ENCODE data around the gene SHROOM1. TPM values are rescaled to one million over a fixed set of nuclear protein-coding genes. Genes with fewer than 3 reads are reported as not detected.
"Not testable (repeated sequence)": the region's sequence is repeated elsewhere in the genome, so short reads cannot be mapped to it uniquely, and the experiment has no call there.

SHROOM1 gene
- total and polyA plus RNA-seq, 5 donors, result 2.9 to 5.3 (median 3.6) TPM

DNA sequence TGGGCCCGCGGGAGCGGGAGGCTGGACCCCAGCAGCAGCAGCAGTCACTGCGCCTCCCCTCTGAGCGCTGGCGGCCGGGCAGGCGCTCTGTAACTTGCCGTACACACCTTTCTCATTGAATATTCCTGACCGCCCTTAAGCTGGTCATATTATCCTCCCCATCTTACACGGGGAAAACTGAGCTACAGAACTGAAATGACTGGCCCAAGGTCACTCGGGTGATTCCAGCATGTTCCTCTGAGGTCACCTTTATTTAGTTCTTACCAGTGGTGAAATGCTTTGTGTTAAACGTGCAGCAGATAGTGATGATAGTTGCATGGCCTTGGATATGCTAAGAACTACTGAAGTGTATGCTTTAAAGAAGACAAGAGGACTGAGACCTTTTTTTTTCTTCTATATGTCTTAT lies 36.6 kb upstream of the SHROOM1 start:
- WGBS, result 1% methylated on average over 13 of the region's 13 CpGs
- H3K27me3 ChIP-seq (ENCODE audit: control insufficient read depth, insufficient read depth), result no peaks in the 10 kb centered on the region
- no peak for ATAC-seq
- intact Hi-C loops (cut with DNase I), result no loop called here
- no peak for DNase-seq
- no peaks in the 10 kb centered on the region for H3K9me3 ChIP-seq (ENCODE audit: control insufficient read depth, low read length)
- H3K4me1 ChIP-seq (ENCODE audit: control insufficient read depth, insufficient read depth, low read length), result no peaks in the 10 kb centered on the region
- H3K27ac ChIP-seq (ENCODE audit: low read length), result peak overlapping the region; percentile 86
- peak overlapping the region; percentile 75 for H3K4me3 ChIP-seq (ENCODE audit: low read length)

GRCh38 chr5:132866342-132867045 lies 36.0 kb upstream of the SHROOM1 start, which contains the start of the genes GDF9 and UQCRQ:
TSS of gene GDF9 (minus strand) at chr5:132866469. CDS start at chr5:132864533, 1,936 bp downstream.
TSS of gene UQCRQ (plus strand) at chr5:132866642. CDS start at chr5:132866882, 240 bp downstream.
- Histone ChIP-seq H3K27me3 (ENCODE audit: control insufficient read depth, insufficient read depth) (no peaks in the 10 kb centered on the region), H3K4me1 (ENCODE audit: control insufficient read depth, insufficient read depth, low read length) (no peaks in the 10 kb centered on the region), H3K9me3 (ENCODE audit: control insufficient read depth, low read length) (no peaks in the 10 kb centered on the region), H3K4me3 (ENCODE audit: low read length) (peak within 1 kb of the TSS; percentile 75), H3K27ac (ENCODE audit: low read length) (peak within 1 kb of the TSS; percentile 87)
- WGBS, result under 1% methylated on average over 55 of the region's 55 CpGs
- ATAC-seq (peak; percentile 99 to 100), DNase-seq (peak; percentile 95 to 98 (median 97))
- intact Hi-C loops (cut with DNase I), result no loop called here

GRCh38 chr5:132865668-132866341 lies 35.4 kb upstream of the SHROOM1 start:
- H3K9me3 ChIP-seq (ENCODE audit: control insufficient read depth, low read length), result no peaks in the 10 kb centered on the region
- peak overlapping the region; percentile 75 for H3K4me3 ChIP-seq (ENCODE audit: low read length)
- H3K27ac ChIP-seq (ENCODE audit: low read length), result peak overlapping the region; percentile 87
- WGBS, result 33% methylated on average over 30 of the region's 30 CpGs
- DNase-seq, result no peak
- ATAC-seq, result no peak
- H3K27me3 ChIP-seq (ENCODE audit: control insufficient read depth, insufficient read depth), result no peaks in the 10 kb centered on the region
- H3K4me1 ChIP-seq (ENCODE audit: control insufficient read depth, insufficient read depth, low read length), result no peaks in the 10 kb centered on the region
- intact Hi-C loops (cut with DNase I), result no loop called here

DNA sequence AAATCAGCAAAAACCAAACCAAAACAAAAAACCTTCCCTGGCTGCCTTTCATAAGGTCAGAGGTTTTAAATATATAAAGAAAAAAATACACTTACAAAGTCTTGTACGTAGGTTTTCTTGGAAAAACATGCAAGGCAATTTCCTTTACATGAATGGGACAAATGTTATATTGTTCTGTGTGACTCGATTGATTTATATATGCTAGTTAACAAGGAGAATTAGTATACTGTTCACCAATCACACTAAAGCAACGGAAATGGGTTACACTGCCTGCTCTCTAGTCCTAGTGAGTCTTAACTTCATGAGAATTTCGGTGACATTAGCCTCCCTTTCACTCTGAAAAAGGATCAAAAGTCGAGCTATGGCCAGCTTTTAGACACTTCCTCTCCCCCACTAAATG lies 30.3 kb upstream of the SHROOM1 start:
- ATAC-seq (no peak), DNase-seq (no peak)
- no peaks in the 10 kb centered on the region for H3K4me1 ChIP-seq (ENCODE audit: control insufficient read depth, insufficient read depth, low read length)
- intact Hi-C loops (cut with DNase I), result no loop called here
- 66% methylated on average over 5 of the region's 5 CpGs for WGBS
- H3K27ac ChIP-seq (ENCODE audit: low read length), result no peak overlapping the region
- H3K9me3 ChIP-seq (ENCODE audit: control insufficient read depth, low read length), result no peaks in the 10 kb centered on the region
- H3K4me3 ChIP-seq (ENCODE audit: low read length), result no peak overlapping the region
- H3K27me3 ChIP-seq (ENCODE audit: control insufficient read depth, insufficient read depth), result no peaks in the 10 kb centered on the region

DNA sequence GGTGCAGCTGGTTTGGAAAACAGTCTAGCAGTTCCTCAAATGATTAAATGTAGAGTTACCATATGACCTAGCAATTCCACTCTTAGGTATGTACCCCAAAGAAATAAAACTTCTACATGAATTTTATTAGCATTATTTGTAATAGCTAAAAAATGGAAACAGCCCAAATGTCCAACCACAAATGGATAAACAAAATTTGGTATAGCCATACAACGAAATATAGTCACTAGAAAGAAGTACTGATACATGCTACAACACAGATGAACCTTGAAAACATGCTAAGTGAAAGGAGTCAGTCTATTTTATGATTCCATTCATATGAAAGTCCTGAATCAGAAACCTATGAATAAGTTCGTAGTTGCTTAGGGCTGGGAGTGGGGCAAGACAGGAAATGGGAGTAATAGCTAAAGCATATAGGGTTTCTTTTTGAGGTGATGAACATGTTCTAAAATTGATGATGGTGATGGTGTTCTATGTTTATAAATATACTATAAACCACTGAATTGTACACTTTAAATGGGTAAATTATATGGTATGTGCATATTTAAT lies 29.5 kb upstream of the SHROOM1 start:
- intact Hi-C loops (cut with DNase I), result no loop called here
- 82% methylated on average over 2 of the region's 2 CpGs for WGBS
- Histone ChIP-seq H3K4me3 (ENCODE audit: low read length) (no peak overlapping the region), H3K9me3 (ENCODE audit: control insufficient read depth, low read length) (no peaks in the 10 kb centered on the region), H3K27ac (ENCODE audit: low read length) (no peak overlapping the region), H3K27me3 (ENCODE audit: control insufficient read depth, insufficient read depth) (no peaks in the 10 kb centered on the region), H3K4me1 (ENCODE audit: control insufficient read depth, insufficient read depth, low read length) (no peaks in the 10 kb centered on the region)
- ATAC-seq (no peak), DNase-seq (no peak)

GRCh38 chr5:132856011-132856410 lies 25.6 kb upstream of the SHROOM1 start:
- Histone ChIP-seq H3K27ac (ENCODE audit: low read length) (no peak overlapping the region), H3K4me3 (ENCODE audit: low read length) (no peak overlapping the region), H3K9me3 (ENCODE audit: control insufficient read depth, low read length) (no peaks in the 10 kb centered on the region), H3K4me1 (ENCODE audit: control insufficient read depth, insufficient read depth, low read length) (no peaks in the 10 kb centered on the region), H3K27me3 (ENCODE audit: control insufficient read depth, insufficient read depth) (no peaks in the 10 kb centered on the region)
- ATAC-seq (no peak), DNase-seq (no peak)
- 89% methylated on average over 3 of the region's 3 CpGs for WGBS
- intact Hi-C loops (cut with DNase I), result no loop called here

DNA sequence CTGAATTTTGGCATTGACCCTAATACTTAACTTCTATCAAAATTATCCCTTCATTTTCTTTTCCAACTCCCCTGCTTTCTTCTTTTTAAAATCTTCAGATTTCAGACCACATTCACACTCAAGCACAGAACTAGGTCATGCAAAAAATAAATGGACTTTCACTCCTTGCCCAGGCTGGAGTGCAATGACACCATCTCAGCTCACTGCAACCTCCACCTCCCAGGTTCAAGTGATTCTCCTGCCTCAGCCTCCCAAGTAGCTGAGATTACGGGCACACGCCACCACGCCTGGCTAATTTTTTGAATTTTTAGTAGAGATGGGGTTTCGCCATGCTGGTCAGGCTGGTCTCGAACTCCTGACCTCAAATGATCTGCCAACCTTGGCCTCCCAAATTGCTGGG lies 24.5 kb upstream of the SHROOM1 start:
- WGBS, result 95% methylated on average over 5 of the region's 5 CpGs
- H3K4me1 ChIP-seq (ENCODE audit: control insufficient read depth, insufficient read depth, low read length); H3K4me3 ChIP-seq (ENCODE audit: low read length); H3K27ac ChIP-seq (ENCODE audit: low read length); ATAC-seq; H3K9me3 ChIP-seq (ENCODE audit: control insufficient read depth, low read length); H3K27me3 ChIP-seq (ENCODE audit: control insufficient read depth, insufficient read depth); intact Hi-C loops (cut with DNase I); DNase-seq: not testable (repeated sequence)

- intact Hi-C loops (cut with DNase I), result no loop called here
- Histone ChIP-seq H3K4me3 (ENCODE audit: low read length) (no peak overlapping the region), H3K27ac (ENCODE audit: low read length) (no peak overlapping the region), H3K9me3 (ENCODE audit: control insufficient read depth, low read length) (no peaks in the 10 kb centered on the region), H3K4me1 (ENCODE audit: control insufficient read depth, insufficient read depth, low read length) (no peaks in the 10 kb centered on the region), H3K27me3 (ENCODE audit: control insufficient read depth, insufficient read depth) (no peaks in the 10 kb centered on the region)
- no peak for DNase-seq
- no peak for ATAC-seq
- 14% methylated on average over 3 of the region's 3 CpGs for WGBS
Measured at GRCh38 chr5:132854301-132854700, 23.9 kb upstream of the SHROOM1 start.

GRCh38 chr5:132853790-132854189 lies 23.3 kb upstream of the SHROOM1 start:
- 33% methylated on average over 1 of the region's 1 CpG for WGBS
- Histone ChIP-seq H3K9me3 (ENCODE audit: control insufficient read depth, low read length) (no peaks in the 10 kb centered on the region), H3K27me3 (ENCODE audit: control insufficient read depth, insufficient read depth) (no peaks in the 10 kb centered on the region), H3K4me1 (ENCODE audit: control insufficient read depth, insufficient read depth, low read length) (no peaks in the 10 kb centered on the region), H3K27ac (ENCODE audit: low read length) (no peak overlapping the region), H3K4me3 (ENCODE audit: low read length) (no peak overlapping the region)
- ATAC-seq, result no peak
- no peak for DNase-seq
- intact Hi-C loops (cut with DNase I), result no loop called here

- WGBS, result 93% methylated on average over 3 of the region's 3 CpGs
- intact Hi-C loops (cut with DNase I), result no loop called here
- Histone ChIP-seq H3K9me3 (ENCODE audit: control insufficient read depth, low read length) (no peaks in the 10 kb centered on the region), H3K27ac (ENCODE audit: low read length) (no peak overlapping the region), H3K27me3 (ENCODE audit: control insufficient read depth, insufficient read depth) (no peaks in the 10 kb centered on the region), H3K4me1 (ENCODE audit: control insufficient read depth, insufficient read depth, low read length) (no peaks in the 10 kb centered on the region), H3K4me3 (ENCODE audit: low read length) (no peak overlapping the region)
- no peak for ATAC-seq
- DNase-seq, result no peak
Measured at GRCh38 chr5:132853323-132853722, 22.9 kb upstream of the SHROOM1 start.

GRCh38 chr5:132850066-132850465 lies 19.6 kb upstream of the SHROOM1 start:
- DNase-seq (no peak), ATAC-seq (no peak)
- intact Hi-C loops (cut with DNase I), result no loop called here
- 73% methylated on average over 2 of the region's 2 CpGs for WGBS
- H3K9me3 ChIP-seq (ENCODE audit: control insufficient read depth, low read length), result no peaks in the 10 kb centered on the region
- H3K4me1 ChIP-seq (ENCODE audit: control insufficient read depth, insufficient read depth, low read length), result no peaks in the 10 kb centered on the region
- no peak overlapping the region for H3K27ac ChIP-seq (ENCODE audit: low read length)
- H3K27me3 ChIP-seq (ENCODE audit: control insufficient read depth, insufficient read depth), result no peaks in the 10 kb centered on the region
- no peak overlapping the region for H3K4me3 ChIP-seq (ENCODE audit: low read length)

Data from right cardiac atrium (tissue), 5 donors.